ENCODE measurements around the gene BICDL1. TPM values are rescaled to one million over a fixed set of nuclear protein-coding genes. Genes with fewer than 3 reads are reported as not detected.

The BICDL1 gene
- total RNA-seq, 1 donor from 2014 or later: 0.35 TPM

GRCh38 chr12:120136093-120136770, 147.2 kb downstream of the BICDL1 start:
- no peak for ATAC-seq (ENCODE audit: poor library complexity)
- DNase-seq: no peak
- intact Hi-C loops (cut with DNase I): no loop called here

GRCh38 chr12:120137833-120138232, 148.8 kb downstream of the BICDL1 start:
- ATAC-seq (ENCODE audit: poor library complexity): peak; percentile 22
- intact Hi-C loops (cut with DNase I): no loop called here
- no peak for DNase-seq

GRCh38 chr12:120138366-120138765, 149.3 kb downstream of the BICDL1 start:
- DNase-seq (no peak), ATAC-seq (ENCODE audit: poor library complexity) (no peak)
- intact Hi-C loops (cut with DNase I): no loop called here

GRCh38 chr12:120139958-120140357, 150.9 kb downstream of the BICDL1 start:
- intact Hi-C loops (cut with DNase I): no loop called here
- ATAC-seq (ENCODE audit: poor library complexity): no peak
- DNase-seq: no peak

GRCh38 chr12:120140603-120141002, 151.6 kb downstream of the BICDL1 start:
- DNase-seq (no peak), ATAC-seq (ENCODE audit: poor library complexity) (no peak)
- intact Hi-C loops (cut with DNase I): no loop called here

DNA sequence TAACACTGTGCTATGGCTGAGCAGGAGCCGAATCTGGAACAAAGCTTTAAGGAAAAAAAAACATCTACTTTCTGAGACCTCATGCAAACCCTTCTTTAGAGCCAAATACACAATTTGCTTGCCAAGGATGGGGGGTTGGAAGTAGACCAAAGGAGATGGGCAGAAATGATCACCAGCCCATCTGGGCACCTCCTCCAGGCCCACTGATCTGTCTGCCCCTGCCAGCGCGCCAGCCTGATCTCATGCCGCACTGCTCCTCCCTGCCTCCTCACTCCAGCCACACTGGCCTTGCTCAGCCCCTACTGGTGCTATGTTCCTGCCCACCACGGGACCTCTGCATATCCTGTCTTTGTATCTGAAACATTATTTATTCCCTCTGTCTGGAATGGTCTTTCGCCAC, 152.3 kb downstream of the BICDL1 start:
- no peak for ATAC-seq (ENCODE audit: poor library complexity)
- DNase-seq: no peak
- intact Hi-C loops (cut with DNase I): no loop called here

GRCh38 chr12:120142231-120142877, 153.3 kb downstream of the BICDL1 start:
- ATAC-seq (ENCODE audit: poor library complexity) (no peak), DNase-seq (no peak)
- intact Hi-C loops (cut with DNase I): no loop called here

Other genes with a start within 250 kb of the BICDL1 start
- gene CIT, start 111.9 kb upstream of the BICDL1 start, total RNA-seq: 2.6 TPM
- 23.6 TPM for gene RAB35, start 127.5 kb downstream of the BICDL1 start, total RNA-seq
- gene GCN1, start 205.5 kb downstream of the BICDL1 start, total RNA-seq: 30.5 TPM
- gene RPLP0, start 211.9 kb downstream of the BICDL1 start, total RNA-seq: 693 TPM